Skeletal muscle satellite cell (primary cell): ENCODE data around the gene KLHL33.

Source experiments
- H3K27me3 ChIP-seq: 2 replicates; pipeline ENCODE4 v1.7.0; 2013; ENCODE audit warnings: low read length; ENCODE audit not compliant: control insufficient read depth, insufficient read depth
- H3K36me3 ChIP-seq: 2 replicates; pipeline ENCODE4 v1.7.0; 2013; ENCODE audit warnings: mild to moderate bottlenecking, control low read depth, low read length; ENCODE audit not compliant: insufficient read depth
- H3K4me1 ChIP-seq: 2 replicates; pipeline ENCODE4 v1.7.0; 2013; ENCODE audit warnings: low read length; ENCODE audit not compliant: control insufficient read depth, insufficient read depth
- H3K4me2 ChIP-seq: 2 replicates; pipeline ENCODE4 v1.7.0; 2013; ENCODE audit warnings: mild to moderate bottlenecking, low read length
- H3K4me3 ChIP-seq: 2 replicates; pipeline ENCODE4 v1.7.0; 2013; ENCODE audit warnings: low read length
- H3K9ac ChIP-seq: 2 replicates; pipeline ENCODE4 v1.7.0; 2013; ENCODE audit warnings: mild to moderate bottlenecking, low read depth, low read length, moderate library complexity
- H3K9me3 ChIP-seq: replicated peaks from 2 replicates; pipeline ENCODE4 v1.7.0; 2013; ENCODE audit warnings: mild to moderate bottlenecking, control low read depth, low read length

KLHL33 gene

DNA sequence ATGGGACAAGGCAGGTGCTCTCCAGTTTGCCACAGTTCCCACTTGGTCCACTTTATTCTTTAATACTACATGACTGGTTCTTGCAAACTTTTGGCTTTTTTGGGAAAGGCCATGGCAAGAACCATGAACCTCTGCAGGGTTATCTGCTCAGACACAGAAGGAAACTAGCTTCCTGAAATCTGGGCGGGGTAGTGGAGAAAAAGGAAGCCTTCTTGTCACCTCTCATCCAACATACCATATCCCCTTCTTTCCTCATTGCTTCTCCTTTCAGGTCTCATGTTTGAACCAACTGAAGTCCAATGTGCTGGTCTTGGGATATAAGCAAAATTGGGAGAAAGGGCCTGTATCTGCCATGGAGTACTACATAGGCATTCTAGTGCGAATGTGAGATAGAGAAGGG is 5.5 kb upstream of the KLHL33 start:
- no peaks in the 10 kb centered on the region for H3K9me3 ChIP-seq
- peaks cover 8% of the 10 kb centered on the region for H3K4me1 ChIP-seq
- H3K4me2 ChIP-seq, result no peak overlapping the region
- no peaks in the 10 kb centered on the region for H3K27me3 ChIP-seq
- H3K9ac ChIP-seq, result no peak overlapping the region
- no peak overlapping the region for H3K4me3 ChIP-seq
- H3K36me3 ChIP-seq, result peaks cover 12% of the 10 kb centered on the region

DNA sequence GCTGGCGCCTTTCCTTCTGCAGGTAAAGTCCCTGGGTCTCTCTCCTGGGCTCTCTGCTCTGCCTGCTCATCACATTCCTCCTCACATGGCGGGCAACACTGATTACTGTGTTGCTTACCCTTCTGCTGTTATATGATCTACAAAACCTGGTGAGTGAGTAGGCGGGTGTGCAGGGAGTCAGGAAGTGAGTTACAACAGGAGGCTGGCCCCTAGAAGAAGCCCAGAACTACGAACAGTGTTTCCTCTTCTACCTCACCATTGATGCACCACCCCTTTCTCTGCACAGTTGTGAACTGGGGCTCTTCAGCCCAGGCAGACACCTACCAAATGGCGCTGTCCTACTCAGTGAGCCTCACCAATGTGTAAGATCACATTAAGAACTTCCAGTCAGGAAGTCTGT is 4.9 kb upstream of the KLHL33 start:
- Histone ChIP-seq H3K9ac (no peak overlapping the region), H3K4me3 (no peak overlapping the region), H3K36me3 (peaks cover 7% of the 10 kb centered on the region), H3K4me2 (no peak overlapping the region), H3K4me1 (peaks cover 13% of the 10 kb centered on the region), H3K9me3 (no peaks in the 10 kb centered on the region), H3K27me3 (no peaks in the 10 kb centered on the region)

DNA sequence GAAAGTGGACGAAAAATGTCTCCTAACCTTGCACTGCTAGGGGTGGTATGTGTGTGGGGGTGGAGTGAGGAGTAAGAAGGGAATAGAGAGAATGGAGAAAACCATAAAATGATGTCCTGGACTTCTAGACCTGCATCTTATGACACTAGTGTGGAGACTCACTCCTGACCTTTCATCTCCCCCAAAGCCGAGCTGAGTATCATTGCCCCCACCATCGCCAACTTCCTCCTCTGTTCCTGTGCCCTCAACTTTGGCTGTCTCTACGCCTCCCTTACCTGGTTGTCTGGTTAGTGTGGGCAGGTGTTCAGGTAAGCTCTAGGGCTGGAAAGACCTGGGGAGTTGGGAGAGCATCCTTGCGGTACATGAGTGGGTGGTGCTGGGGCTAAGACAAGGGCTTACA is 4.5 kb upstream of the KLHL33 start:
- Histone ChIP-seq H3K4me1 (peaks cover 18% of the 10 kb centered on the region), H3K4me2 (no peak overlapping the region), H3K9me3 (no peaks in the 10 kb centered on the region), H3K27me3 (no peaks in the 10 kb centered on the region), H3K9ac (no peak overlapping the region), H3K4me3 (no peak overlapping the region), H3K36me3 (peaks cover 2% of the 10 kb centered on the region)

DNA sequence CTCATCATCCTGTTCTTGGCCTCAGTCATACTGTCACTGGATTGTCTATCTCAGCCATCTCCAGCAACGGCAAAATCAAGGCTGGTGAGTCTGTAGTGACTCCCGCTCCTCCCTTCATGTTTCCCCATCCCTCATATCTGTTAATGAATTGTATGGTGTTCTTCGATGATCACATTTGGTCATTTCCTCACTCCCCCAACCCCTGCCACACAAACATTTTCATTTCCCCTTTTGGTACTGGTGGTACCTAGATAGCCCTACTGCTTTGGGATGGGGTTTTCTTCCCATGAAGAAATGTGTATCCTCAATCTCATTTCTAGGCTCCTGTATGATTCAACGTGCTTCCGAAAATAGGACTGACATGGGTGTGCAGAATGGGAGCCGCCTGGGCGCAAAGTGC is 2.7 kb upstream of the KLHL33 start:
- Histone ChIP-seq H3K9ac (no peak overlapping the region), H3K27me3 (no peaks in the 10 kb centered on the region), H3K36me3 (no peaks in the 10 kb centered on the region), H3K4me2 (no peak overlapping the region), H3K4me3 (no peak overlapping the region), H3K4me1 (peaks cover 26% of the 10 kb centered on the region), H3K9me3 (no peaks in the 10 kb centered on the region)

DNA sequence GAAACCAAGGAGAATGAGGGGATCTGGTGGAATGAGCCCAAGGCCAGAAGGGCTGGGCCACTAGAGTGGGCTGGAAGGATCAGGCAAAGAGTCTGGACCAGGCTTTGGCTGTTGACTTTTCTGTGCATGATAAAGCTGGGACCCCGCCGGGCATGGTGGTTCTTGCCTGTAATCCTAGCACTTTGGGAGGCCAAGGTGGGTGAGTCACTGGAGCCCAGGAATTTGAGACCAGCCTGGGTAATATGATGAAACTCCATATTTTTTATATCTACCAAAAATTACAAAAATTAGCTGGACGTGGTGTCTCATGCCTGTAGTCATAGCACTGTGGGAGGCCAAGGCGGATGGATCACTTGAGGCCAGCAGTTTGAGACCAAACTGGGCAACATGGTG is 393 bp upstream of the KLHL33 start:
- H3K27me3 ChIP-seq, result no peaks in the 10 kb centered on the region
- no peak overlapping the region for H3K9ac ChIP-seq
- peaks cover 26% of the 10 kb centered on the region for H3K4me1 ChIP-seq
- H3K9me3 ChIP-seq, result no peaks in the 10 kb centered on the region
- H3K4me3 ChIP-seq, result no peak overlapping the region
- H3K4me2 ChIP-seq, result peak overlapping the region; percentile 51
- H3K36me3 ChIP-seq, result no peaks in the 10 kb centered on the region

DNA sequence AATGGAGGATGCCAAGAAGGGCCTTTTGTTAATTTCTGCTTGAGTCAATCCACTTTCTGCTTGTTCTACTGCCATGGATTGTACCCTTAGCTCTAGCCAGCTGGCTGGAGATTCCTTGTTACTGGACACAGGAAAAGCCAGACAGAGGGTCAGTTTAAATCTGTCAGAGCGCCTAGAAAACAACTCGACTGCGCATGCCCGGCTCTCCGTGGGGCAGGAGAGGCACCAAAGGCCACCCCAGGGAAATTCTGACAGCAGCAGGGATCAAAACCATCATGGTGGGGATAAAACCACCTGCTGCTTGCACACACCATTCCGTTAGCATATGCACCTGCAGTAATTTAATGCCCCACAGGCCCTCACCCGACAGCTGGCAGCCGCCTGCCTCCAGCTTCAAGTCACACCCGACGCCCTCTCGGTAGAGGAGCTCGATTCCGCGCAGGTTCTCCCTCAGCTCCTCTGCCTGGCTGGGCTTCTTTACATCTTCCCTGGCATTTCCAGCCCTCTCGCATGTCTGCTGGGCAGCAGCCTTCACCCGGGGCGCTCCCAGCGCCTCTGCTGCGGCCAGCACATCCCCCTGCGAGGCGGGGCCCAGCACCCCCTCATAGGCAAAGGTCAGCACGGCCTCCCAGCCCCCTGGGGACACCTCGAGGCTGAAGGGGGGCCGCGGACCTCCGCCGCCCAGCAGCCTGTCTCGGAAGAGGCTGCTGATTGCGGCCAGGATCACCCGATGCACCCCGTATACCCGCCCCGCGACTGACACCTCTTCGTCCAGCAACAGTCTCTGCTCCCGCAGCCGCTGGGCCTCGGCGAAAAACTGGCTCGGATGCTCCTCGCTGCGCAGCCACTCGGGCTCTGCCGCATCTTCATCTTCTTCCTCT is 1.0 kb downstream of the KLHL33 start:
- Histone ChIP-seq H3K4me3 (peak overlapping the region; percentile 7), H3K36me3 (no peaks in the 10 kb centered on the region), H3K4me1 (peaks cover 31% of the 10 kb centered on the region), H3K9ac (no peak overlapping the region), H3K9me3 (no peaks in the 10 kb centered on the region), H3K4me2 (peak overlapping the region; percentile 44), H3K27me3 (no peaks in the 10 kb centered on the region)

DNA sequence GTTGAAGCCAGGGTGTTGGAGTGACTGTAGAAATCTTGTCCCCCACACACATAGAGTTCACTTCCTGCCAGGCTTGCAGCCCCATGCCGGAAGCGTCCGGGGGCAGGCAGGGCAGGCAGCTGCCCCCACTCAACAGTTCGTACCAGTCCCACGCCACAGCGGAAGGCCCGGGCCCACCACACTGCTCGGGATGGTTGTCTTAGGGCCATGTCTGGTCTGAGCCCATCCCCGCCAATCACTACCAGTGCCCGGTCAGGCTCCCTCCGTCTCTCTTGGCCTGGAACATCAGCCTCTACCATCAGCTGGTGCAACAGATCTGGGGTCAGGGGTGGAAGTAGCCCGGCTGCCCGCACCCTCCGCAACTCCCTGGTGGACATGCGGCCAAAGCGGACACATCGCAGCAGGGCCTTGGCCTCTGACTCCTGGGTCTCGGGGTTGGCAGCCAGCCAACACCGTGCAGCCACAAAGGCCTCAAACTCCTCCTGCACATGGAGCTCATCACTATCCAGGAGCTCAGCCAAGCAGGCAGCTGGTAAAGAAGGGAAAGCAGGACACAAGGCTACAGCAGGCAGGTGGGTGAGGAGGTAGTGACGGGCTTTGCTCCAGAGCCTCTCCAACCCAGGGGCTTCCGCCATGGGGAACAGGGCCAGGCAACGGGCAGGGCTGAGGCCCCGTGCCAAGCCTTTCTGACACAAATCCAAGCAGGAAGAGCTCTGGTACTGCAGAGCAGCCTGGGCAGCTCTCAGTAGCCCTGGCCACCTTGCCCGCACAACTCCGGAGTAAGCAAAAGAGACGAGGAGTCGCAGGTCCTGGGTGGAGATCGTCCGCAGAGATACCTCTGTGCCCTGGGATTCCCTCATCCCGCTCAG is 5.9 kb downstream of the KLHL33 start:
- Histone ChIP-seq H3K9me3 (no peaks in the 10 kb centered on the region), H3K36me3 (no peaks in the 10 kb centered on the region), H3K9ac (no peak overlapping the region), H3K27me3 (peaks cover under 1% of the 10 kb centered on the region), H3K4me3 (no peak overlapping the region), H3K4me1 (peaks cover 15% of the 10 kb centered on the region), H3K4me2 (no peak overlapping the region)

DNA sequence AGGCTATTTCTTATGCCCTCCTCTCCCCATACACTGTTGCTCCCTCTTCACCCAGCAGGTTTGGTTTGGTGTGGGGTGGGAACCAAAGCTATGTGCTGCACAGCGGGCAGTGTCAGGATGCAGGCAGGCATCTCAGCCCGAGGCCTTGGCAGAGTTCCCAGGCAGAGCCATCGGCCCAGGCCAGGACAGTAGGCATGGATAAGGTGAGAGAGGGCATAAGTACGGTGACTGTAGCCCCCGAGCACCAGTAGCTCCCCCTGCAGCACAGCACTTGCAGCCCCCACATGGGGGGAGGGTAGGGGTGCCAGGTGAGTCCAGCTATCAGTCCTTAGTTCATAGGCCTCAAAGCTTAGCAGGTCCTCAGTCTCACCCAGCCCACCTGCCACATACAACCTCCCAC is 7.2 kb downstream of the KLHL33 start:
- Histone ChIP-seq H3K27me3 (peaks cover 5% of the 10 kb centered on the region), H3K4me3 (no peak overlapping the region), H3K9ac (no peak overlapping the region), H3K4me2 (no peak overlapping the region), H3K9me3 (no peaks in the 10 kb centered on the region), H3K36me3 (no peaks in the 10 kb centered on the region), H3K4me1 (peaks cover 9% of the 10 kb centered on the region)

DNA sequence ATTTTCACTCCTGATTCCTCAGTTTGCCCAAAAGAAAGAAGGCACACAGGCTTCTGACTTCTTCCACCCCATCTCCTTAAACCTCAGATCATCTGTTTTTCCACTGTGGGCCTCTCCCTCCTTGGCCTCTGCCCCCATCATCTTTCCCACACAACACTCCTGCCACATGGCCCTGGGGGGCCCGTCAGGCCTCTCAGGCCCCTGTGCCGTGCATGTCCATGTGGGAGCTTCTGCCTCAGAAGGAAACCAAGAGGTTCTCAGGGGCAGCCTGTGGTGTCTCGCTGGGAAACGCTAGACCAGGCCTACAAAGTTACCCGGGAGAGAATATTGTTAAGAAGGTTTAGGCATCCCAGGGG is 8.0 kb downstream of the KLHL33 start:
- Histone ChIP-seq H3K27me3 (peaks cover 5% of the 10 kb centered on the region), H3K36me3 (no peaks in the 10 kb centered on the region), H3K9me3 (no peaks in the 10 kb centered on the region), H3K4me2 (no peak overlapping the region), H3K4me3 (no peak overlapping the region), H3K9ac (no peak overlapping the region), H3K4me1 (peaks cover 9% of the 10 kb centered on the region)

DNA sequence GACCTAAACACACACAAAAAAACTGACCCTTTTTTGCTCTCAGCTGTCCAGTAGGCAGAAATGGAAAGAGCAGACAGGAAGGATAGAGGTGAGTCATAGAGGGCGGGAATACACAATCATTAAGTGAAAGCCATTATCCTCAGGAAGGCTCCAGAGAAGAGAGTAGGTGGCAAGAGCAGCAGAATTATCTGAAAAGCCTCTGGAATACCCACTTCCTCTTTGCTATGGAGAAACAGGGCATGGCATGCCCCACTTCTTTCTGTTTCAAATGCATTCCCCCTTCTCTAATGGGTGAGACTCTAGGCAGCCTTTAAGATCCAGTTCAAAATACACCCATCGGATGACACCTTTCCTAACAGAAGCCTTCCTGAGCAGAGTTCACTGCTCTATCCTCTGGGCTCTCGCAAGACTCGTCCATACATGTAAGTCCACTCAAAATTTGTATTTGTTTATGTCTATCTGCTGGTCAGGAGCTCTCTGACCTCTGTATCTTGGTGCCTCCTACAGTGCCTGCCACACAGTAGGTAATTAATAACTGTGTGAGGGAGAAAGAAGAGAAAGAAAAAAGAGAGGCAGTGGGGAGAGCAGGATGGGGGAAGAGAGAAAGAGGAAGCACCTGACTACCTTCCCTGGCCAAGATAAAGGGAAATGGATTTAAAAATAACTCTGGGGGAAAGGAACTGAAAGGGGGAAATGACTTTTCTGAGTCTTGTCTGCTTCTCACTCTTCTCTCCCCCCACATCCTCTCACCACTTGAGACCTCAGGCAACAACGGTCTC is 8.5 kb downstream of the KLHL33 start:
- H3K4me1 ChIP-seq, result peaks cover 9% of the 10 kb centered on the region
- peaks cover 5% of the 10 kb centered on the region for H3K27me3 ChIP-seq
- H3K4me3 ChIP-seq, result no peak overlapping the region
- H3K36me3 ChIP-seq, result no peaks in the 10 kb centered on the region
- H3K9ac ChIP-seq, result no peak overlapping the region
- H3K4me2 ChIP-seq, result peak overlapping the region; percentile 13
- no peaks in the 10 kb centered on the region for H3K9me3 ChIP-seq

DNA sequence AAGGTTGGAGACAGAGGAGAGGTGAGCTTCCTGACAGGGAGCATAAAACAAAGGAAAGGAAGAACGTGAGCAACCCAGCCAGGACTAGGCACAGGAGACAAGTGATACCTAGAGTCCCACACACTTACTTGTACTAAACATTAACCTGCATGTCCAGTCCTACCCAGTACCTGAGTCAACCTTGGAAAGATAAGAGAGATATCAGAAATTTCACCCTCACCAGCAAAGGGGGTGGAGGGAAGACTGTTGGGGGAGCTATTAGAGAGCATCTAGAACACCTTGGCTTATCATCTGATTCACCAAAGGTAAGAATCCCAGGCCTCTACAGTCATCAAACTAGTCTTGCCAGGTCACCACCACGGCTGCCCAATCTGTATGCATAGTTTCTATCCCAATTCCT is 11.1 kb downstream of the KLHL33 start:
- peaks cover 5% of the 10 kb centered on the region for H3K27me3 ChIP-seq
- H3K9me3 ChIP-seq, result no peaks in the 10 kb centered on the region
- no peak overlapping the region for H3K4me2 ChIP-seq
- no peaks in the 10 kb centered on the region for H3K36me3 ChIP-seq
- peaks cover 4% of the 10 kb centered on the region for H3K4me1 ChIP-seq
- H3K4me3 ChIP-seq, result no peak overlapping the region
- no peak overlapping the region for H3K9ac ChIP-seq
